KBM-7 (cell line): Measurements from ENCODE around the gene TUBAL3.
"Not testable (repeated sequence)": the region's sequence is repeated elsewhere in the genome, so short reads cannot be mapped to it uniquely, and the experiment has no call there.

Experiments
- DNase-seq: peaks from one replicate; pipeline ENCODE4 v3.0.0-alpha.2; 2015
- in situ Hi-C: fragments of 300-500 bp; cut with MboI; formaldehyde crosslinking; loops from 2 replicates; pipeline ENCODE4 v1.14.3; 2020; ENCODE audit warnings: low sequenced_read_pairs, low pct_unique_long_range_greater_than_20kb, mixed read lengths

TUBAL3 gene

GRCh38 chr10:5433182-5433581, 28.6 kb upstream of the TUBAL3 start:
- DNase-seq: no peak
- in situ Hi-C loops: no loop called here

- in situ Hi-C loops: no loop called here
- DNase-seq: no peak
These were observed 23.5 kb upstream of the TUBAL3 start for GRCh38 chr10:5428133-5428532.

- DNase-seq: no peak
- in situ Hi-C loops: no loop called here
These were observed 20.1 kb upstream of the TUBAL3 start for GRCh38 chr10:5424751-5425150.

GRCh38 chr10:5423771-5424170, 19.1 kb upstream of the TUBAL3 start:
- in situ Hi-C loops: no loop called here
- no peak for DNase-seq

GRCh38 chr10:5419466-5420094, 15.0 kb upstream of the TUBAL3 start:
- DNase-seq: no peak
- in situ Hi-C loops: no loop called here

- no peak for DNase-seq
- in situ Hi-C loops: no loop called here
These were observed 14.0 kb upstream of the TUBAL3 start for GRCh38 chr10:5418584-5418983.

GRCh38 chr10:5416981-5417380, 12.4 kb upstream of the TUBAL3 start:
- DNase-seq: peak; percentile 20
- in situ Hi-C loops: no loop called here

GRCh38 chr10:5413012-5413938, 8.6 kb upstream of the TUBAL3 start:
- in situ Hi-C loops: no loop called here
- peak; percentile 51 for DNase-seq

GRCh38 chr10:5412277-5412941, 7.8 kb upstream of the TUBAL3 start, which contains the start of gene NET1:
Gene NET1 (plus strand): TSS chr10:5412557. CDS start chr10:5412693, 136 bp downstream.
- in situ Hi-C loops: no loop called here
- peak; percentile 89 for DNase-seq

GRCh38 chr10:5411941-5412276, 7.3 kb upstream of the TUBAL3 start:
- no peak for DNase-seq
- in situ Hi-C loops: no loop called here

- in situ Hi-C loops: not testable (repeated sequence)
These were observed 6.2 kb upstream of the TUBAL3 start for GRCh38 chr10:5410787-5411186.

GRCh38 chr10:5406918-5407317, 2.3 kb upstream of the TUBAL3 start:
- DNase-seq: no peak
- in situ Hi-C loops: no loop called here

More at GRCh38 chr10:5410787-5411186, 6.2 kb upstream of the TUBAL3 start:
- not testable (repeated sequence) for DNase-seq

GRCh38 chr10:5402798-5403197, 1.8 kb downstream of the TUBAL3 start:
- in situ Hi-C loops: no loop called here
- DNase-seq: no peak

- in situ Hi-C loops: no loop called here
- no peak for DNase-seq
These were observed 4.0 kb downstream of the TUBAL3 start for GRCh38 chr10:5400468-5401240.

GRCh38 chr10:5399332-5399731, 5.3 kb downstream of the TUBAL3 start:
- no peak for DNase-seq
- in situ Hi-C loops: loop anchor here (25.0 kb wide), 1 partner anchor 562 kb away; the partner anchor contains the start of gene AKR1E2

- no peak for DNase-seq
- in situ Hi-C loops: loop anchor here (25.0 kb wide), 1 partner anchor 559 kb away; the partner anchor contains the start of gene AKR1E2
These were observed 7.9 kb downstream of the TUBAL3 start for GRCh38 chr10:5396556-5397300.

- in situ Hi-C loops: loop anchor here (25.0 kb wide), 1 partner anchor 558 kb away; the partner anchor contains the start of gene AKR1E2
- no peak for DNase-seq
These were observed 9.5 kb downstream of the TUBAL3 start for GRCh38 chr10:5395168-5395567.

GRCh38 chr10:5393529-5393928, 11.1 kb downstream of the TUBAL3 start:
- in situ Hi-C loops: loop anchor here (25.0 kb wide), 1 partner anchor 556 kb away; the partner anchor contains the start of gene AKR1E2

More at GRCh38 chr10:5393529-5393928, 11.1 kb downstream of the TUBAL3 start:
- DNase-seq: no peak
